ENCODE results near the gene FBXL7. TPM values are rescaled to one million over a fixed set of nuclear protein-coding genes. Genes with fewer than 3 reads are reported as not detected.

The FBXL7 gene
- total RNA-seq, 4 donors from 2014 or later: 2.1 to 25.6 (median 6.5) TPM

GRCh38 chr5:15797116-15797515 lies 297.1 kb downstream of the FBXL7 start:
- H3K9me3 ChIP-seq: no peaks in the 10 kb centered on the region
- H3K27me3 ChIP-seq: no peaks in the 10 kb centered on the region
- no peaks in the 10 kb centered on the region for H3K4me1 ChIP-seq
- TF ChIP-seq CTCF (IDR thresholded peaks at IDR 0.05) (no peak), POLR2A (IDR thresholded peaks at IDR 0.05) (no peak)
- H3K27ac ChIP-seq: no peak overlapping the region
- DNase-seq: no peak
- no peak overlapping the region for H3K4me3 ChIP-seq
- H3K36me3 ChIP-seq: no peaks in the 10 kb centered on the region

- Histone ChIP-seq H3K4me3 (no peak overlapping the region), H3K36me3 (no peaks in the 10 kb centered on the region), H3K9me3 (no peaks in the 10 kb centered on the region), H3K27me3 (no peaks in the 10 kb centered on the region), H3K4me1 (no peaks in the 10 kb centered on the region), H3K27ac (no peak overlapping the region)
- TF ChIP-seq CTCF (IDR thresholded peaks at IDR 0.05): no peak
- TF ChIP-seq POLR2A (IDR thresholded peaks at IDR 0.05): no peak
- DNase-seq: no peak
These were observed 298.0 kb downstream of the FBXL7 start for GRCh38 chr5:15798006-15798405.

- Histone ChIP-seq H3K4me3 (no peak overlapping the region), H3K4me1 (no peaks in the 10 kb centered on the region), H3K27ac (no peak overlapping the region), H3K27me3 (no peaks in the 10 kb centered on the region), H3K36me3 (no peaks in the 10 kb centered on the region), H3K9me3 (no peaks in the 10 kb centered on the region)
- TF ChIP-seq POLR2A (IDR thresholded peaks at IDR 0.05): no peak
- TF ChIP-seq CTCF (IDR thresholded peaks at IDR 0.05): no peak
- DNase-seq: no peak
These were observed 299.0 kb downstream of the FBXL7 start for GRCh38 chr5:15799014-15799413.

GRCh38 chr5:15799612-15800011 lies 299.6 kb downstream of the FBXL7 start:
- Histone ChIP-seq H3K36me3 (no peaks in the 10 kb centered on the region), H3K4me3 (no peak overlapping the region), H3K27ac (no peak overlapping the region), H3K27me3 (no peaks in the 10 kb centered on the region), H3K9me3 (no peaks in the 10 kb centered on the region), H3K4me1 (no peaks in the 10 kb centered on the region)
- DNase-seq: no peak
- TF ChIP-seq POLR2A (IDR thresholded peaks at IDR 0.05): no peak
- TF ChIP-seq CTCF (IDR thresholded peaks at IDR 0.05): no peak

- Histone ChIP-seq H3K27me3 (no peaks in the 10 kb centered on the region), H3K9me3 (no peaks in the 10 kb centered on the region), H3K27ac (no peak overlapping the region), H3K4me1 (peaks cover 0 to 1% (median 0%) of the 10 kb centered on the region in 4 donors), H3K4me3 (no peak overlapping the region), H3K36me3 (no peaks in the 10 kb centered on the region)
- no peak for TF ChIP-seq CTCF (IDR thresholded peaks at IDR 0.05)
- TF ChIP-seq POLR2A (IDR thresholded peaks at IDR 0.05): no peak
- DNase-seq: no peak
These were observed 303.3 kb downstream of the FBXL7 start for GRCh38 chr5:15803280-15803679.

GRCh38 chr5:15806613-15807012 lies 306.6 kb downstream of the FBXL7 start:
- peaks cover 0 to 6% (median 0%) of the 10 kb centered on the region in 4 donors for H3K4me1 ChIP-seq
- H3K27ac ChIP-seq: no peak overlapping the region
- no peaks in the 10 kb centered on the region for H3K9me3 ChIP-seq
- no peaks in the 10 kb centered on the region for H3K36me3 ChIP-seq
- no peak overlapping the region for H3K4me3 ChIP-seq
- no peak for DNase-seq
- H3K27me3 ChIP-seq: no peaks in the 10 kb centered on the region
- TF ChIP-seq CTCF (IDR thresholded peaks at IDR 0.05): no peak
- TF ChIP-seq POLR2A (IDR thresholded peaks at IDR 0.05): no peak
